ENCODE measurements around the gene HEATR9. TPM values are rescaled to one million over a fixed set of nuclear protein-coding genes. Genes with fewer than 3 reads are reported as not detected.

The HEATR9 gene
- polyA plus RNA-seq, 1 of the 3 experiments (the other 2 are of a cell fraction), result not detected

DNA sequence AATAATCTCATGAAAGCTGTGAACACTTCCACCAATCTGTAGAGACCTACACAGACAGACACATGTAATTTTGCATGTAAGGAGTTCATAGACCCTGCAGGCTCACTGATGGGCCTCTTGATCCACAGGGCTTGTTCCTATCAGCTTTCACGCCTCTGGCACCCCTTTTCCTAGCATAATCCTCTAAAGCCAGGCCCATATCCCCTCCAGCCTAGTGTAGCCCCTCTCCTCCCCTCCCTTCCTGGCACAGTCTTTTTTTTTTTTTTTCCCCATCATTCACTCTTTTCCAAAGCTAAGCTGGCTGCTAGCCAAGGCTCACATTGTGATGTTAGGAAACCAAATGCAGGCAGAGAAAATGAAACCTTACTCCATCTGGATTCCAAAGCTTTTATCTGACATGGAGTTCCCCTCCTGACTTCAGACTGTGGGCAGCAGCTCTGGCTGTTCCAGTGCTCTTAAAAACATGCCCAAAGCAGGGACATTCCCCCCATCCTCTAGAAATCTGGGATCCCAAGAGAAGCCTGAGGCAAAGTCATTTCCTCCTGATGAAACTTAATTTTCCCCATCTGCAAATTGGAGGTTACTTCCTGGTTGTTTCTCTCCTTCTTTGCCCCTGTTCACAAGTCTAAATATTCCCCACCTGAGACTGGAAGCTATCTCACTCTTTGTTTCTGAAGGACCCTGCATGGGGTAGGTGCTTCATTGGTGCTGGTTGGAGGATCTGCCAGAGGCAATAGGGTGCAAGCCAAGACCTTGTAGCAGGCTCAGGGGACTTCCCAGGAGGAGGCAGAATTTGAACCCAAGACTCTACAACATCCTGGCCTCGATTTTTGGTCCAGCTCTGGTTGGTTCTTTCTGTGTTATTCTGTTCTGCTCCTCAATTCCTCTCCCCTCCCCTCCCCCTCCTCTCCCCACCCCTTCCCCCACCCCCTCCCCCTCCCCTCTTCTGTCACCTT is 21.4 kb upstream of the HEATR9 start:
- TF ChIP-seq NRF1 (IDR thresholded peaks at IDR 0.05; ENCODE audit: low read depth, low read length), result no peak
- TF ChIP-seq POLR2AphosphoS5 (IDR thresholded peaks at IDR 0.05; ENCODE audit: low read depth, low read length), result no peak
- 0 out of 2 replicates have a peak, but pooled peaks have one; percentile 9 for TF ChIP-seq TCF12 (IDR thresholded peaks at IDR 0.05)
- TF ChIP-seq FOXM1 (IDR thresholded peaks at IDR 0.05; ENCODE audit: low read depth), result no peak
- no peak for TF ChIP-seq EP300 (IDR thresholded peaks at IDR 0.05; ENCODE audit: borderline replicate concordance in 1 of 2, low read depth in 1 of 2, low read length in 1 of 2)
- TF ChIP-seq, protein P1, sequence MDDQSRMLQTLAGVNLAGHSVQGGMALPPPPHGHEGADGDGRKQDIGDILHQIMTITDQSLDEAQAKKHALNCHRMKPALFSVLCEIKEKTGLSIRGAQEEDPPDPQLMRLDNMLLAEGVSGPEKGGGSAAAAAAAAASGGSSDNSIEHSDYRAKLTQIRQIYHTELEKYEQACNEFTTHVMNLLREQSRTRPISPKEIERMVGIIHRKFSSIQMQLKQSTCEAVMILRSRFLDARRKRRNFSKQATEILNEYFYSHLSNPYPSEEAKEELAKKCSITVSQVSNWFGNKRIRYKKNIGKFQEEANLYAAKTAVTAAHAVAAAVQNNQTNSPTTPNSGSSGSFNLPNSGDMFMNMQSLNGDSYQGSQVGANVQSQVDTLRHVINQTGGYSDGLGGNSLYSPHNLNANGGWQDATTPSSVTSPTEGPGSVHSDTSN (IDR thresholded peaks at IDR 0.05), result peak; percentile 22; the same call in 1 of the 2 replicates
- no peak for TF ChIP-seq YY1 (IDR thresholded peaks at IDR 0.05; ENCODE audit: low read depth)
- TF ChIP-seq MXI1 (IDR thresholded peaks at IDR 0.05; ENCODE audit: low read depth, low read length), result no peak
- TF ChIP-seq NFIC (IDR thresholded peaks at IDR 0.05; ENCODE audit: borderline replicate concordance), result peak; percentile 62; the same call in 1 of the 2 replicates
- TF ChIP-seq, protein P2, sequence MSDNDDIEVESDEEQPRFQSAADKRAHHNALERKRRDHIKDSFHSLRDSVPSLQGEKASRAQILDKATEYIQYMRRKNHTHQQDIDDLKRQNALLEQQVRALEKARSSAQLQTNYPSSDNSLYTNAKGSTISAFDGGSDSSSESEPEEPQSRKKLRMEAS (IDR thresholded peaks at IDR 0.05; ENCODE audit: low read depth), result no peak
- TF ChIP-seq RAD21 (IDR thresholded peaks at IDR 0.05; ENCODE audit: low read length), result no peak
- no peak for TF ChIP-seq EZH2phosphoT487 (IDR thresholded peaks at IDR 0.05; ENCODE audit: borderline replicate concordance, low read depth)
- TF ChIP-seq GATA2 (CRISPR knock-in tag; IDR thresholded peaks at IDR 0.05), result no peak
- no peak for TF ChIP-seq RXRA (IDR thresholded peaks at IDR 0.05; ENCODE audit: borderline replicate concordance, low read depth)
- peak overlapping the region; percentile 37; the same call in 1 of the 2 replicates for H3K4me2 ChIP-seq
- ChIA-PET CTCF (interaction anchor here (0.9 to 1.5 kb wide), 2 partner anchors 40 to 41 kb away, joined by 4 to 6 read pairs; no protein-coding TSS in a partner anchor), POLR2A (interaction anchor here (0.6 kb wide), 1 partner anchor 49 kb away, joined by 4 read pairs; no protein-coding TSS in a partner anchor)
- H4K20me1 ChIP-seq (ENCODE audit: insufficient read depth), result no peaks in the 10 kb centered on the region
- no peaks in the 10 kb centered on the region for H3K9me3 ChIP-seq
- no peak overlapping the region for H3K9ac ChIP-seq
- H2AFZ ChIP-seq (ENCODE audit: low read depth), result peak overlapping the region; percentile 39; the same call in 1 of the 2 replicates
- H3K4me3 ChIP-seq (ENCODE audit: low read depth in 2 of 2, low read length in 1 of 2), result no peak overlapping the region
- no peaks in the 10 kb centered on the region for H3K27me3 ChIP-seq (ENCODE audit: insufficient read depth)
- H3K9me2 ChIP-seq, result no peaks in the 10 kb centered on the region
- peak overlapping the region; percentile 5 to 45; a peak in 1 of 4 replicates for H3K27ac ChIP-seq (ENCODE audit: low read depth in 2 of 2, low read length in 1 of 2)
- H3K36me3 ChIP-seq (replicated peaks in 1 of 2; ENCODE audit: control insufficient read depth in 1 of 2, insufficient read depth in 2 of 2, low read length in 1 of 2), result no peaks in the 10 kb centered on the region
- peaks cover 4 to 8% of the 10 kb centered on the region in 2 experiments; a peak in 2 of 4 replicates for H3K4me1 ChIP-seq (ENCODE audit: control insufficient read depth in 1 of 2, insufficient read depth in 2 of 2, low read depth in 1 of 2, low read length in 1 of 2)
- H3K79me2 ChIP-seq (ENCODE audit: insufficient read depth), result no peaks in the 10 kb centered on the region
- no peaks in the 10 kb centered on the region for H3F3A ChIP-seq (replicated peaks; ENCODE audit: insufficient read depth)
- WGBS (ENCODE audit: low lambda C conversion rate), result 47% methylated on average over 2 of the region's 2 CpGs
- DNase-seq, result peak; percentile 60

DNA sequence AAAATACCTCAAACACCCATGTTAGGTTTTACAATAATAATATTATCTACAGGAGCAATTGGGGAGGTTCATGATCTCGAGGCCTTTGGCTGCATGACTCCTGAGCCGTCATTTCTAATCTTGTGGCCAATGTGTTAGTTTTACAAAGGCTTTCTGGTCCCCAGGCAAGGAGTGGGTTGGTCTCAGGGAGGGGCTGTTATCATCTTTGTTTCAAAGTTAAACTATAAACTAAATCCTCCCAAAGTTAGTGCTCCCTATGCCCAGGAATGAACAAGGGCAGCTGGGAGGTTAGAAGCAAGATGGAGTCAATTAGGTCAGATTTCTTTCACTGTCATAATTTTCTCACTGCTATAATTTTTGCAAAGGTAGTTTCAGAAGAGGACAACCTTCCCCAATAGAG is 20.6 kb upstream of the HEATR9 start:
- CTCF ChIA-PET, result interaction anchor here (0.8 to 1.5 kb wide), 3 partner anchors 11 to 40 kb away, joined by 3 to 6 read pairs (median 4); no protein-coding TSS in a partner anchor
- Histone ChIP-seq H3K27me3 (ENCODE audit: insufficient read depth) (no peaks in the 10 kb centered on the region), H3K4me2 (no peak overlapping the region), H3K4me3 (ENCODE audit: low read depth in 2 of 2, low read length in 1 of 2) (no peak overlapping the region), H3K9me2 (no peaks in the 10 kb centered on the region), H3K36me3 (replicated peaks in 1 of 2; ENCODE audit: control insufficient read depth in 1 of 2, insufficient read depth in 2 of 2, low read length in 1 of 2) (no peaks in the 10 kb centered on the region), H3K27ac (ENCODE audit: low read depth in 2 of 2, low read length in 1 of 2) (no peak overlapping the region), H3K79me2 (ENCODE audit: insufficient read depth) (no peaks in the 10 kb centered on the region), H2AFZ (ENCODE audit: low read depth) (no peak overlapping the region), H3K9me3 (no peaks in the 10 kb centered on the region), H3K9ac (no peak overlapping the region), H3F3A (replicated peaks; ENCODE audit: insufficient read depth) (no peaks in the 10 kb centered on the region), H4K20me1 (ENCODE audit: insufficient read depth) (no peaks in the 10 kb centered on the region), H3K4me1 (ENCODE audit: control insufficient read depth in 1 of 2, insufficient read depth in 2 of 2, low read depth in 1 of 2, low read length in 1 of 2) (peaks cover 4 to 8% of the 10 kb centered on the region in 2 experiments; a peak in 2 of 4 replicates)
- POLR2A ChIA-PET, result no interaction called here
- no peak for DNase-seq
- WGBS (ENCODE audit: low lambda C conversion rate), result 75% methylated on average over 2 of the region's 2 CpGs
- TF ChIP-seq FOSL2 (IDR thresholded peaks at IDR 0.05; ENCODE audit: borderline replicate concordance, low read depth) (no peak), MEF2A (IDR thresholded peaks at IDR 0.05; ENCODE audit: borderline replicate concordance, low read depth) (no peak), EP300 (IDR thresholded peaks at IDR 0.05; ENCODE audit: borderline replicate concordance in 1 of 2, low read depth in 1 of 2, low read length in 1 of 2) (no peak), ELF1 (IDR thresholded peaks at IDR 0.05) (no peak), TCF12 (IDR thresholded peaks at IDR 0.05) (no peak), FOXM1 (IDR thresholded peaks at IDR 0.05; ENCODE audit: low read depth) (no peak), NRF1 (IDR thresholded peaks at IDR 0.05; ENCODE audit: low read depth, low read length) (no peak), MXI1 (IDR thresholded peaks at IDR 0.05; ENCODE audit: low read depth, low read length) (no peak)
- TF ChIP-seq, protein P3, sequence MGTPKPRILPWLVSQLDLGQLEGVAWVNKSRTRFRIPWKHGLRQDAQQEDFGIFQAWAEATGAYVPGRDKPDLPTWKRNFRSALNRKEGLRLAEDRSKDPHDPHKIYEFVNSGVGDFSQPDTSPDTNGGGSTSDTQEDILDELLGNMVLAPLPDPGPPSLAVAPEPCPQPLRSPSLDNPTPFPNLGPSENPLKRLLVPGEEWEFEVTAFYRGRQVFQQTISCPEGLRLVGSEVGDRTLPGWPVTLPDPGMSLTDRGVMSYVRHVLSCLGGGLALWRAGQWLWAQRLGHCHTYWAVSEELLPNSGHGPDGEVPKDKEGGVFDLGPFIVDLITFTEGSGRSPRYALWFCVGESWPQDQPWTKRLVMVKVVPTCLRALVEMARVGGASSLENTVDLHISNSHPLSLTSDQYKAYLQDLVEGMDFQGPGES (IDR thresholded peaks at IDR 0.05; ENCODE audit: low read depth, low read length), result no peak
- TF ChIP-seq, protein P1 (IDR thresholded peaks at IDR 0.05), result no peak
- TF ChIP-seq, protein P4, sequence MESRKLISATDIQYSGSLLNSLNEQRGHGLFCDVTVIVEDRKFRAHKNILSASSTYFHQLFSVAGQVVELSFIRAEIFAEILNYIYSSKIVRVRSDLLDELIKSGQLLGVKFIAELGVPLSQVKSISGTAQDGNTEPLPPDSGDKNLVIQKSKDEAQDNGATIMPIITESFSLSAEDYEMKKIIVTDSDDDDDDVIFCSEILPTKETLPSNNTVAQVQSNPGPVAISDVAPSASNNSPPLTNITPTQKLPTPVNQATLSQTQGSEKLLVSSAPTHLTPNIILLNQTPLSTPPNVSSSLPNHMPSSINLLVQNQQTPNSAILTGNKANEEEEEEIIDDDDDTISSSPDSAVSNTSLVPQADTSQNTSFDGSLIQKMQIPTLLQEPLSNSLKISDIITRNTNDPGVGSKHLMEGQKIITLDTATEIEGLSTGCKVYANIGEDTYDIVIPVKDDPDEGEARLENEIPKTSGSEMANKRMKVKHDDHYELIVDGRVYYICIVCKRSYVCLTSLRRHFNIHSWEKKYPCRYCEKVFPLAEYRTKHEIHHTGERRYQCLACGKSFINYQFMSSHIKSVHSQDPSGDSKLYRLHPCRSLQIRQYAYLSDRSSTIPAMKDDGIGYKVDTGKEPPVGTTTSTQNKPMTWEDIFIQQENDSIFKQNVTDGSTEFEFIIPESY (IDR thresholded peaks at IDR 0.05; ENCODE audit: borderline replicate concordance, low read depth), result no peak
